ENCODE measurements around the gene WDR82. TPM values are rescaled to one million over a fixed set of nuclear protein-coding genes. Genes with fewer than 3 reads are reported as not detected.

The WDR82 gene
- total RNA-seq, 1 donor from 2014 or later: 57.4 TPM

DNA sequence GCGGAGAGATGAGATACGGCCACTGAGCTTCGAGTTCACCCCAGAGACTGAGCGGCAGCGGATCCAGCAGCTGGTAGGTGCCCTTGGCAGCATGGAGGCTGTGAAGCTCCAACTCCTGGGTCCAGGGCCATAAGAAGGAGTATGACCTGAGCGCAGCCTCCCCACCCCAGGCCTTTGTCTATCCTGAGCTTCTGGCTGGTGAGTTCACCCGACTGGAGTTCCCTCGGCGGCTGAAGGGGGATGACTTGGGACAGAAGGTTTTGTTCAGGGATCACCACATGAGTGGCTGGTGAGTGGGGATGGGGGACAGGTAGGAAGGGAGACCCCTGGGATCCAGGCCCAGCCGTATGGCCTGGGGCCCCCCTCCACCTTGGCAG lies 30.3 kb downstream of the WDR82 start:
- TF ChIP-seq EZH2 (IDR thresholded peaks at IDR 0.05; ENCODE audit: insufficient read depth, low read length): no peak
- TF ChIP-seq, protein P1, sequence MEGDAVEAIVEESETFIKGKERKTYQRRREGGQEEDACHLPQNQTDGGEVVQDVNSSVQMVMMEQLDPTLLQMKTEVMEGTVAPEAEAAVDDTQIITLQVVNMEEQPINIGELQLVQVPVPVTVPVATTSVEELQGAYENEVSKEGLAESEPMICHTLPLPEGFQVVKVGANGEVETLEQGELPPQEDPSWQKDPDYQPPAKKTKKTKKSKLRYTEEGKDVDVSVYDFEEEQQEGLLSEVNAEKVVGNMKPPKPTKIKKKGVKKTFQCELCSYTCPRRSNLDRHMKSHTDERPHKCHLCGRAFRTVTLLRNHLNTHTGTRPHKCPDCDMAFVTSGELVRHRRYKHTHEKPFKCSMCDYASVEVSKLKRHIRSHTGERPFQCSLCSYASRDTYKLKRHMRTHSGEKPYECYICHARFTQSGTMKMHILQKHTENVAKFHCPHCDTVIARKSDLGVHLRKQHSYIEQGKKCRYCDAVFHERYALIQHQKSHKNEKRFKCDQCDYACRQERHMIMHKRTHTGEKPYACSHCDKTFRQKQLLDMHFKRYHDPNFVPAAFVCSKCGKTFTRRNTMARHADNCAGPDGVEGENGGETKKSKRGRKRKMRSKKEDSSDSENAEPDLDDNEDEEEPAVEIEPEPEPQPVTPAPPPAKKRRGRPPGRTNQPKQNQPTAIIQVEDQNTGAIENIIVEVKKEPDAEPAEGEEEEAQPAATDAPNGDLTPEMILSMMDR (IDR thresholded peaks at IDR 0.05; ENCODE audit: insufficient read depth, low read depth, low read length): no peak
- Histone ChIP-seq H3K9ac (ENCODE audit: low read length) (no peak overlapping the region), H3K4me2 (ENCODE audit: low read length) (no peak overlapping the region), H3K79me2 (ENCODE audit: insufficient read depth, low read length) (peaks cover 5% of the 10 kb centered on the region), H3K36me3 (ENCODE audit: insufficient read depth, low read length) (peaks cover 25% of the 10 kb centered on the region), H3K4me1 (ENCODE audit: insufficient read depth, low read length) (peaks cover 20% of the 10 kb centered on the region), H3K27ac (ENCODE audit: low read depth, low read length) (no peak overlapping the region), H3K4me3 (ENCODE audit: insufficient read depth, low read depth, low read length) (no peak overlapping the region), H3K27me3 (ENCODE audit: insufficient read depth, low read length) (no peaks in the 10 kb centered on the region), H3K9me3 (ENCODE audit: insufficient read depth, low read depth, low read length) (no peaks in the 10 kb centered on the region), H2AFZ (ENCODE audit: low read depth, low read length) (no peak overlapping the region), H4K20me1 (ENCODE audit: insufficient read depth, low read length) (peaks cover 50% of the 10 kb centered on the region)
- DNase-seq (ENCODE audit: low read depth): no peak
- no peaks in the 10 kb centered on the region for H3K27me3 Mint-ChIP-seq (ENCODE audit: low read depth, unreplicated experiment)
- H3K9me3 Mint-ChIP-seq (ENCODE audit: unreplicated experiment): peaks cover 3% of the 10 kb centered on the region
- H3K36me3 Mint-ChIP-seq (ENCODE audit: low read depth, unreplicated experiment): peaks cover 24% of the 10 kb centered on the region
- FAIRE-seq: no peak
- H3K4me3 Mint-ChIP-seq (ENCODE audit: unreplicated experiment): no peak overlapping the region
- peaks cover 8% of the 10 kb centered on the region for H3K4me1 Mint-ChIP-seq (ENCODE audit: low read depth, unreplicated experiment)
- H3K27ac Mint-ChIP-seq (ENCODE audit: unreplicated experiment): no peak overlapping the region

- peaks cover 20% of the 10 kb centered on the region for H3K4me1 ChIP-seq (ENCODE audit: insufficient read depth, low read length)
- Mint-ChIP-seq H3K4me3 (ENCODE audit: unreplicated experiment) (peak overlapping the region; percentile 69), H3K27ac (ENCODE audit: unreplicated experiment) (peak overlapping the region; percentile 62), H3K36me3 (ENCODE audit: low read depth, unreplicated experiment) (peaks cover 20% of the 10 kb centered on the region), H3K4me1 (ENCODE audit: low read depth, unreplicated experiment) (peaks cover 5% of the 10 kb centered on the region), H3K27me3 (ENCODE audit: low read depth, unreplicated experiment) (no peaks in the 10 kb centered on the region), H3K9me3 (ENCODE audit: unreplicated experiment) (peaks cover 4% of the 10 kb centered on the region)
- H3K4me2 ChIP-seq (ENCODE audit: low read length): peak overlapping the region; percentile 92
- H3K9me3 ChIP-seq (ENCODE audit: insufficient read depth, low read depth, low read length): no peaks in the 10 kb centered on the region
- no peak overlapping the region for H3K4me3 ChIP-seq (ENCODE audit: insufficient read depth, low read depth, low read length)
- DNase-seq (ENCODE audit: low read depth) (no peak), FAIRE-seq (no peak)
- no peak overlapping the region for H3K9ac ChIP-seq (ENCODE audit: low read length)
- no peak for TF ChIP-seq EZH2 (IDR thresholded peaks at IDR 0.05; ENCODE audit: insufficient read depth, low read length)
- TF ChIP-seq, protein P1 (IDR thresholded peaks at IDR 0.05; ENCODE audit: insufficient read depth, low read depth, low read length): no peak
- H2AFZ ChIP-seq (ENCODE audit: low read depth, low read length): no peak overlapping the region
- no peaks in the 10 kb centered on the region for H3K27me3 ChIP-seq (ENCODE audit: insufficient read depth, low read length)
- H4K20me1 ChIP-seq (ENCODE audit: insufficient read depth, low read length): peaks cover 47% of the 10 kb centered on the region
- H3K79me2 ChIP-seq (ENCODE audit: insufficient read depth, low read length): peaks cover 5% of the 10 kb centered on the region
- peaks cover 22% of the 10 kb centered on the region for H3K36me3 ChIP-seq (ENCODE audit: insufficient read depth, low read length)
- H3K27ac ChIP-seq (ENCODE audit: low read depth, low read length): no peak overlapping the region
Measured at GRCh38 chr3:52247409-52248164, 30.9 kb downstream of the WDR82 start.
